Right lobe of liver (tissue), 6 donors: Measurements from ENCODE around the gene TMEM270. TPM values are rescaled to one million over a fixed set of nuclear protein-coding genes. Genes with fewer than 3 reads are reported as not detected.
"Not testable (repeated sequence)": the region's sequence is repeated elsewhere in the genome, so short reads cannot be mapped to it uniquely, and the experiment has no call there.

Experiments used
- ATAC-seq, 4 donors: fragments of 200-7000 bp; cut with Tn5 transposase; one replicate each; pipeline ENCODE4 v1.9.1; 2020; ENCODE audit warnings: mild to moderate bottlenecking in 4 of 4, moderate library complexity in 4 of 4
- DNase-seq, 3 donors: peaks; one replicate each; pipeline ENCODE4 v3.0.0-alpha.2; 2020
- H3K27ac ChIP-seq, 3 donors: fragments of 200-600 bp; one replicate each; pipeline ENCODE4 v1.8.0; 2022
- H3K27me3 ChIP-seq, 2 donors: fragments of 200-600 bp; one replicate each; pipeline ENCODE4 v1.8.0; 2022
- H3K36me3 ChIP-seq, 4 donors: fragments of 200-600 bp; sonication (generic) in 1 of 4; one replicate each; pipeline versions ENCODE4 v1.5.1 to v1.8.0; 2017 to 2022; ENCODE audit warnings: control low read depth in 1 of 4
- H3K4me1 ChIP-seq, 4 donors: fragments of 200-600 bp; sonication (generic) in 1 of 4; one replicate each; pipeline versions ENCODE4 v1.5.1 to v1.8.0; 2017 to 2022; ENCODE audit warnings: control low read depth in 1 of 4
- H3K4me3 ChIP-seq, 3 donors: fragments of 200-600 bp; one replicate each; pipeline ENCODE4 v1.8.0; 2022
- H3K9me3 ChIP-seq, 4 donors: fragments of 200-600 bp; sonication (generic) in 1 of 4; one replicate each; pipeline versions ENCODE4 v1.5.1 to v1.8.0; 2017 to 2022; ENCODE audit warnings: control low read depth in 1 of 4
- POLR2A ChIP-seq: fragments of 450-650 bp; IDR thresholded peaks from one replicate; pipeline ENCODE4 v1.6.1; 2017; ENCODE audit warnings: antibody characterized with exemption, mild to moderate bottlenecking
- WGBS: methylation state at CpG from one replicate; pipeline ENCODE4 v1.1.6; 2018; ENCODE audit warnings: low coverage, low lambda C conversion rate; ENCODE audit not compliant: insufficient coverage; ENCODE audit errors: missing lambda C conversion rate; 5-methylcytosine and 5-hydroxymethylcytosine counted together
- intact Hi-C, 2 donors: fragments of 100-400 bp; cut with DNase I; formaldehyde crosslinking; loops; one replicate each; pipeline versions ENCODE4 v1.11.2 to v1.14.1; 2022
- total RNA-seq, 6 experiments: library from RNA; depleted of rRNA in 2 of 6; stranded (reverse); fragments of >200 nt in 2 of 6; fragmentation: NEBNext Ultra II Directional in 3 of 6; extraction: Animal tissue kit (Norgen Biotek cat#: 25700) in 3 of 6; gene quantifications; one replicate each; pipeline versions ENCODE4 v1.1.0 to v1.2.4, GENCODE V29; 2016 to 2023
- TF ChIP-seq, protein P1 (sequence below), 4 donors: fragments of 200-600 bp in 3 of 4; fragments of 450-650 bp in 1 of 4; IDR thresholded peaks; one replicate each; pipeline versions ENCODE4 v1.5.1 to v1.8.0; 2016 to 2022; ENCODE audit warnings: antibody characterized with exemption in 4 of 4, mild to moderate bottlenecking in 2 of 4
- donor health status: DM: no; HTN: yes; CAD: no.
- donor health status: DM: no; HTN: no; CAD: no.
- donor health status: DM: no; HTN: no; CAD: no.
- donor health status: DM: no; HTN: yes; CAD: no.
- donor health status: DM: no; HTN: yes; CAD: no.

TMEM270 gene
- total RNA-seq, 6 experiments from 2014 or later: not detected

DNA sequence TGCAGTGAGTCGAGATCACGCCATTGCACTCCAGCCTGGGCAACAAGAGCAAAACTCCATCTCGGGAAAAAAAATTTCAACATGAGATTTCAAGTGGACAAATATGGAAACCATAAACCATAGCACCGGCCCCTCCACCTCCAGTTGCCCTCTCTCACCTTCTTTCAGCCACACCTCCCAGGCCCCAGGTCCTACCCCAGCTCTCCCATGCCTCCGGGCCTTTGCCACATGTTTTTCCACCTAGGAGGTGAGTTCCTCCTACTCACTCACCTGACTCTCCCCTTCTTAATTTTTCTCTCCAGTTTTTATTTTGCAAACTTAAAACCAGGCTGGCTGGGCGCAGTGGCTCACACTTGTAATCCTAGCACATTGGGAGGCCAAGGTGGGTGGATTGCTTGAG is 43.8 kb upstream of the TMEM270 start:
- intact Hi-C loops: no loop called here
- H3K4me3 ChIP-seq: no peak overlapping the region

GRCh38 chr7:73820013-73820412 is 40.9 kb upstream of the TMEM270 start:
- intact Hi-C loops: no loop called here
- TF ChIP-seq POLR2A: no peak
- TF ChIP-seq, protein P1, sequence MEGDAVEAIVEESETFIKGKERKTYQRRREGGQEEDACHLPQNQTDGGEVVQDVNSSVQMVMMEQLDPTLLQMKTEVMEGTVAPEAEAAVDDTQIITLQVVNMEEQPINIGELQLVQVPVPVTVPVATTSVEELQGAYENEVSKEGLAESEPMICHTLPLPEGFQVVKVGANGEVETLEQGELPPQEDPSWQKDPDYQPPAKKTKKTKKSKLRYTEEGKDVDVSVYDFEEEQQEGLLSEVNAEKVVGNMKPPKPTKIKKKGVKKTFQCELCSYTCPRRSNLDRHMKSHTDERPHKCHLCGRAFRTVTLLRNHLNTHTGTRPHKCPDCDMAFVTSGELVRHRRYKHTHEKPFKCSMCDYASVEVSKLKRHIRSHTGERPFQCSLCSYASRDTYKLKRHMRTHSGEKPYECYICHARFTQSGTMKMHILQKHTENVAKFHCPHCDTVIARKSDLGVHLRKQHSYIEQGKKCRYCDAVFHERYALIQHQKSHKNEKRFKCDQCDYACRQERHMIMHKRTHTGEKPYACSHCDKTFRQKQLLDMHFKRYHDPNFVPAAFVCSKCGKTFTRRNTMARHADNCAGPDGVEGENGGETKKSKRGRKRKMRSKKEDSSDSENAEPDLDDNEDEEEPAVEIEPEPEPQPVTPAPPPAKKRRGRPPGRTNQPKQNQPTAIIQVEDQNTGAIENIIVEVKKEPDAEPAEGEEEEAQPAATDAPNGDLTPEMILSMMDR (IDR thresholded peaks at IDR 0.05): no peak
- 88% methylated on average over 5 of the region's 7 CpGs for WGBS
- Histone ChIP-seq H3K27ac (no peak overlapping the region), H3K4me3 (no peak overlapping the region), H3K4me1 (no peaks in the 10 kb centered on the region), H3K9me3 (no peaks in the 10 kb centered on the region), H3K36me3 (no peaks in the 10 kb centered on the region), H3K27me3 (no peaks in the 10 kb centered on the region)
- no peak for ATAC-seq
- no peak for DNase-seq

More for the DNA sequence above, 43.8 kb upstream of the TMEM270 start:
- DNase-seq (peak in 1 of 3 donors; percentile 24), ATAC-seq (no peak)
- no peaks in the 10 kb centered on the region for H3K4me1 ChIP-seq
- no peaks in the 10 kb centered on the region for H3K27me3 ChIP-seq
- no peaks in the 10 kb centered on the region for H3K9me3 ChIP-seq
- 86% methylated on average over 2 of the region's 6 CpGs for WGBS
- TF ChIP-seq, protein P1 (IDR thresholded peaks at IDR 0.05): no peak
- TF ChIP-seq POLR2A: no peak
- no peaks in the 10 kb centered on the region for H3K36me3 ChIP-seq
- H3K27ac ChIP-seq: no peak overlapping the region

- H3K36me3 ChIP-seq, ATAC-seq, H3K27me3 ChIP-seq, H3K27ac ChIP-seq, H3K4me3 ChIP-seq, H3K4me1 ChIP-seq, H3K9me3 ChIP-seq, intact Hi-C loops: not testable (repeated sequence)
- WGBS: 84% methylated on average over 7 of the region's 14 CpGs
- peak in 2 of 3 donors; percentile 2 to 15 for DNase-seq
Measured at GRCh38 chr7:73821597-73822285, 39.2 kb upstream of the TMEM270 start.

- no peaks in the 10 kb centered on the region for H3K27me3 ChIP-seq
- no peak overlapping the region for H3K27ac ChIP-seq
- H3K4me3 ChIP-seq: no peak overlapping the region
- H3K9me3 ChIP-seq: no peaks in the 10 kb centered on the region
- H3K36me3 ChIP-seq: no peaks in the 10 kb centered on the region
- WGBS: 73% methylated on average over 4 of the region's 15 CpGs
- H3K4me1 ChIP-seq: peaks cover 0 to 3% (median 0%) of the 10 kb centered on the region in 4 donors
- peak in 3 of 4 donors; percentile 27 to 58 (median 35) for ATAC-seq
- TF ChIP-seq, protein P1 (IDR thresholded peaks at IDR 0.05): no peak
- TF ChIP-seq POLR2A: no peak
- peak in 2 of 3 donors; percentile 21 to 53 for DNase-seq
- intact Hi-C loops: no loop called here
Measured at GRCh38 chr7:73822319-73823173, 38.4 kb upstream of the TMEM270 start.

GRCh38 chr7:73823257-73823656 is 37.7 kb upstream of the TMEM270 start:
- DNase-seq (peak in 2 of 3 donors; percentile 4 to 5), ATAC-seq (no peak)
- 64% methylated on average over 5 of the region's 5 CpGs for WGBS

More at GRCh38 chr7:73823257-73823656, 37.7 kb upstream of the TMEM270 start:
- no peaks in the 10 kb centered on the region for H3K36me3 ChIP-seq
- no peak overlapping the region for H3K27ac ChIP-seq
- H3K27me3 ChIP-seq: no peaks in the 10 kb centered on the region
- no peak for TF ChIP-seq POLR2A
- TF ChIP-seq, protein P1 (IDR thresholded peaks at IDR 0.05): no peak
- H3K4me3 ChIP-seq: no peak overlapping the region
- intact Hi-C loops: no loop called here
- peaks cover 0 to 4% (median 2%) of the 10 kb centered on the region in 4 donors for H3K4me1 ChIP-seq
- H3K9me3 ChIP-seq: no peaks in the 10 kb centered on the region
